A549 (cell line): ENCODE results near the gene ITSN1. TPM values are rescaled to one million over a fixed set of nuclear protein-coding genes. Genes with fewer than 3 reads are reported as not detected.

Source experiments
- ATAC-seq, 2 experiments: fragments of 200-7000 bp in 1 of 2; fragments of >200 bp in 1 of 2; cut with Nextera tagmentation in 1 of 2; cut with Tn5 transposase in 1 of 2; 3 replicates each; pipeline versions ENCODE4 v1.8.0 to v1.9.1; 2018 to 2020; ENCODE audit warnings: mild to moderate bottlenecking in 1 of 2, moderate library complexity in 1 of 2
- CTCF ChIA-PET: fragments of 300-600 bp; sonication (Branson Sonifier 250); formaldehyde crosslinking; extraction: SDS; loops from one replicate; lab custom pipeline; 2021; ENCODE audit warnings: antibody characterized with exemption, inconsistent platforms; lab: Yijun Ruan, JAX
- POLR2A ChIA-PET: fragments of 350-600 bp; formaldehyde crosslinking; extraction: SDS; loops from one replicate; lab custom pipeline; 2021; ENCODE audit warnings: antibody characterized with exemption, inconsistent platforms; lab: Yijun Ruan, JAX
- DNase-seq, 2 experiments: peaks; one replicate each; pipeline versions ENCODE4 v3.0.0 to v3.0.0-alpha.2; 2011 to 2016; ENCODE audit warnings: low read depth in 1 of 2, low spot score in 1 of 2
- FAIRE-seq: peaks from 2 replicates; lab custom pipeline; 2011; peaks lifted over from hg19 to GRCh38; lab: Jason Lieb, UNC
- H3K27ac ChIP-seq, 2 experiments: fragments of >200 bp; sonication (Bioruptor Twin); formaldehyde crosslinking; 3 replicates each; pipeline ENCODE4 v1.5.1; 2016 to 2017
- H3K4me1 ChIP-seq: fragments of >200 bp; sonication (Bioruptor Twin); formaldehyde crosslinking; 3 replicates; pipeline ENCODE4 v1.6.1; 2016
- H3K4me2 ChIP-seq: fragments of >200 bp; sonication (Bioruptor Twin); formaldehyde crosslinking; 3 replicates; pipeline ENCODE4 v1.6.1; 2016
- H3K4me3 ChIP-seq: fragments of >200 bp; sonication (Bioruptor Twin); formaldehyde crosslinking; 3 replicates; pipeline ENCODE4 v1.5.1; 2016
- H3K9me3 ChIP-seq: fragments of >200 bp; sonication (Bioruptor Twin); formaldehyde crosslinking; 3 replicates; pipeline ENCODE4 v1.6.1; 2016
- BHLHE40 ChIP-seq: IDR thresholded peaks from 2 replicates; pipeline ENCODE4 v1.6.1; 2012; ENCODE audit warnings: low read depth, low read length, inconsistent platforms
- CBX2 ChIP-seq: fragments of 200-600 bp; sonication (generic); IDR thresholded peaks from 2 replicates; pipeline ENCODE4 v1.6.1; 2016; ENCODE audit warnings: low read depth, mild to moderate bottlenecking, borderline replicate concordance
- CEBPB ChIP-seq, 2 experiments: fragments of >200 bp in 1 of 2; sonication (Bioruptor Twin) in 1 of 2; formaldehyde crosslinking in 1 of 2; IDR thresholded peaks; 2 replicates each; pipeline ENCODE4 v1.6.1; 2012 to 2016
- CHD2 ChIP-seq: fragments of 150-350 bp; IDR thresholded peaks from 2 replicates; pipeline ENCODE4 v1.6.1; 2014; ENCODE audit warnings: low read length; ENCODE audit not compliant: partially characterized antibody
- CHD4 ChIP-seq: fragments of 200-600 bp; sonication (generic); IDR thresholded peaks from 2 replicates; pipeline ENCODE4 v1.6.1; 2016; ENCODE audit warnings: antibody characterized with exemption, mild to moderate bottlenecking, borderline replicate concordance
- E2F6 ChIP-seq: IDR thresholded peaks from 2 replicates; pipeline ENCODE4 v1.6.1; 2012; ENCODE audit warnings: low read depth, borderline replicate concordance
- EHF ChIP-seq: fragments of 250-450 bp; sonication (Bioruptor Pico); IDR thresholded peaks from 2 replicates; pipeline ENCODE4 v1.5.0; 2020; ENCODE audit warnings: mild to moderate bottlenecking
- EP300 ChIP-seq, 2 experiments: fragments of >200 bp; sonication (Bioruptor Twin); formaldehyde crosslinking; IDR thresholded peaks; 2 replicates in 1 of 2; 3 replicates in 1 of 2; pipeline ENCODE4 v1.6.1; 2016 to 2017
- FOSL2 ChIP-seq, 2 experiments: fragments of 450-650 bp in 1 of 2; fragments of >200 bp in 1 of 2; sonication (Bioruptor Twin) in 1 of 2; formaldehyde crosslinking; IDR thresholded peaks; 2 replicates each; pipeline versions ENCODE4 v1.5.0 to v1.6.1; 2016 to 2020; ENCODE audit warnings: mild to moderate bottlenecking in 1 of 2, moderate library complexity in 1 of 2
- FOXS1 ChIP-seq: fragments of 250-450 bp; sonication (Bioruptor Pico); IDR thresholded peaks from 2 replicates; pipeline ENCODE4 v1.5.0; 2020; ENCODE audit warnings: mild to moderate bottlenecking, moderate library complexity
- GATA3 ChIP-seq: IDR thresholded peaks from 2 replicates; pipeline ENCODE4 v1.6.1; 2012; ENCODE audit warnings: borderline replicate concordance
- HDAC2 ChIP-seq: fragments of 200-600 bp; sonication (generic); IDR thresholded peaks from 2 replicates; pipeline ENCODE4 v1.6.1; 2016
- HEYL ChIP-seq: fragments of 250-450 bp; sonication (Bioruptor Pico); IDR thresholded peaks from 2 replicates; pipeline ENCODE4 v1.8.0; 2021; ENCODE audit warnings: mild to moderate bottlenecking, moderate library complexity
- HMGXB4 ChIP-seq: fragments of 250-450 bp; sonication (Bioruptor Pico); IDR thresholded peaks from 2 replicates; pipeline ENCODE4 v1.5.0; 2021; ENCODE audit warnings: mild to moderate bottlenecking, moderate library complexity, borderline replicate concordance
- HOXB13 ChIP-seq: fragments of 250-450 bp; sonication (Bioruptor Pico); IDR thresholded peaks from 2 replicates; pipeline ENCODE4 v1.5.0; 2020; ENCODE audit warnings: low read depth, mild to moderate bottlenecking, moderate library complexity
- JUN ChIP-seq, 2 experiments: fragments of >200 bp; sonication (Bioruptor Twin); formaldehyde crosslinking; IDR thresholded peaks; 2 replicates in 1 of 2; 3 replicates in 1 of 2; pipeline ENCODE4 v1.6.1; 2016 to 2017
- KDM5A ChIP-seq: fragments of 200-600 bp; sonication (generic); IDR thresholded peaks from 2 replicates; pipeline ENCODE4 v1.6.1; 2016; ENCODE audit warnings: antibody characterized with exemption, mild to moderate bottlenecking
- MAFK ChIP-seq: fragments of 450-650 bp; IDR thresholded peaks from 2 replicates; pipeline ENCODE4 v1.6.1; 2014; ENCODE audit not compliant: partially characterized antibody
- MAX ChIP-seq: IDR thresholded peaks from 2 replicates; pipeline ENCODE4 v1.6.1; 2012
- MAZ ChIP-seq: fragments of 150-350 bp; IDR thresholded peaks from 2 replicates; pipeline ENCODE4 v1.6.1; 2014; ENCODE audit warnings: antibody characterized with exemption, low read depth, low read length, borderline replicate concordance
- NPAS2 ChIP-seq: fragments of 250-450 bp; sonication (Bioruptor Pico); IDR thresholded peaks from 2 replicates; pipeline ENCODE4 v1.8.0; 2022; ENCODE audit warnings: mild to moderate bottlenecking, moderate library complexity, borderline replicate concordance
- NR3C1 ChIP-seq: fragments of >200 bp; sonication (Bioruptor Twin); formaldehyde crosslinking; IDR thresholded peaks from 3 replicates; pipeline ENCODE4 v1.6.1; 2017
- POLR2A ChIP-seq: IDR thresholded peaks from 2 replicates; pipeline ENCODE4 v1.6.1; 2012; ENCODE audit warnings: mild to moderate bottlenecking, low read length
- POLR2AphosphoS2 ChIP-seq: conservative IDR thresholded peaks from 2 replicates; pipeline ENCODE4 v1.6.1; 2012; ENCODE audit warnings: low read length, improper control_type of control experiment, inconsistent platforms
- RARB ChIP-seq: fragments of 250-450 bp; sonication (Bioruptor Pico); IDR thresholded peaks from 2 replicates; pipeline ENCODE4 v1.8.0; 2021; ENCODE audit warnings: mild to moderate bottlenecking, moderate library complexity
- RCOR1 ChIP-seq: fragments of 150-350 bp; IDR thresholded peaks from 2 replicates; pipeline ENCODE4 v1.6.1; 2014; ENCODE audit warnings: antibody characterized with exemption, low read length, low read depth
- RFX5 ChIP-seq: fragments of 450-650 bp; IDR thresholded peaks from 2 replicates; pipeline ENCODE4 v1.7.1; 2014; ENCODE audit warnings: antibody characterized with exemption, mild to moderate bottlenecking, moderate library complexity
- RNF2 ChIP-seq: fragments of 200-600 bp; sonication (generic); IDR thresholded peaks from 2 replicates; pipeline ENCODE4 v1.6.1; 2016; ENCODE audit warnings: low read depth, mild to moderate bottlenecking, antibody characterized with exemption, moderate library complexity, borderline replicate concordance
- TFCP2L1 ChIP-seq: fragments of 250-450 bp; sonication (Bioruptor Pico); IDR thresholded peaks from 2 replicates; pipeline ENCODE4 v1.5.0; 2021; ENCODE audit warnings: mild to moderate bottlenecking
- TP53 ChIP-seq: fragments of 250-450 bp; sonication (Bioruptor Pico); IDR thresholded peaks from 2 replicates; pipeline ENCODE4 v1.5.0; 2021; ENCODE audit warnings: mild to moderate bottlenecking, moderate library complexity
- ZFP36 ChIP-seq: fragments of 450-650 bp; IDR thresholded peaks from 2 replicates; pipeline ENCODE4 v1.6.1; 2014; ENCODE audit warnings: borderline replicate concordance; ENCODE audit not compliant: partially characterized antibody
- ZNF302 ChIP-seq: fragments of 250-450 bp; sonication (Bioruptor Pico); IDR thresholded peaks from 2 replicates; pipeline ENCODE4 v1.9.0; 2021; ENCODE audit warnings: inconsistent platforms, mild to moderate bottlenecking, moderate library complexity
- ZSCAN20 ChIP-seq: fragments of 250-450 bp; sonication (Bioruptor Pico); IDR thresholded peaks from 2 replicates; pipeline ENCODE4 v1.8.0; 2022; ENCODE audit warnings: mild to moderate bottlenecking, moderate library complexity
- WGBS: methylation state at CpG from one replicate; pipeline ENCODE4 v1.1.6; 2017; ENCODE audit errors: missing lambda C conversion rate; 5-methylcytosine and 5-hydroxymethylcytosine counted together
- polyA plus RNA-seq, 4 experiments: library from polyadenylated mRNA; depleted of rRNA in 3 of 4; stranded (reverse); fragments of >200 nt; fragmentation: RNase III in 1 of 4; extraction: RNeasy Plus Mini Kit Qiagen cat#74134 plus additional on column Dnase treatment in 1 of 4; gene quantifications; 2 replicates in 3 of 4; 3 replicates in 1 of 4; pipeline ENCODE4 v1.2.3, GENCODE V29; 2011 to 2017
- TF ChIP-seq, protein P1 (sequence below): fragments of 250-450 bp; sonication (Bioruptor Pico); IDR thresholded peaks from 2 replicates; pipeline ENCODE4 v1.5.0; 2020; ENCODE audit warnings: low read depth, mild to moderate bottlenecking, moderate library complexity
- TF ChIP-seq, protein P2 (sequence below): fragments of >200 bp; sonication (Bioruptor Twin); formaldehyde crosslinking; IDR thresholded peaks from 3 replicates; pipeline ENCODE4 v1.5.1; 2016

The ITSN1 gene
- polyA plus RNA-seq, 2 of the 4 experiments (the other 2 are of a cell fraction): 15.2 to 23.7 TPM

DNA sequence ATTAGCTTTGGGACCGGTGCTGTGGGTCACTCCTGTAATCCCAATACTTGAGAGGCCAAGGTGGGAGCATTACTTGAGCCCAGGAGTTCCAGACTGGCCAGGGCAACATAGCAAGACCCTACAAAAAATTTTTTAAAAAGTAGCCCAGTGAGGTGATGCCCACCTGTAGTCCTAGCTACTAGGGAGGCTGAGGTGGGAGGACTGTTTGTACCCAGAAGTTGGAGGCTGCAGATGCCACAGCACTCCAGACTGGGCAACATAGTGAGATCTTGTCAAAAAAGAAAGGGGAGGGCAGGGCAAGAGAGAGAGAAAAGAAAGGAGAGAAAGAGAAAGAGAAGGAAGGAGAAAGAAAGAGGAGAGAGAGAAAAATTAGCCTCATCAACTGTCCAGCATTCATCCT, 6.3 kb downstream of the ITSN1 start (continued):
- TF ChIP-seq, protein P1, sequence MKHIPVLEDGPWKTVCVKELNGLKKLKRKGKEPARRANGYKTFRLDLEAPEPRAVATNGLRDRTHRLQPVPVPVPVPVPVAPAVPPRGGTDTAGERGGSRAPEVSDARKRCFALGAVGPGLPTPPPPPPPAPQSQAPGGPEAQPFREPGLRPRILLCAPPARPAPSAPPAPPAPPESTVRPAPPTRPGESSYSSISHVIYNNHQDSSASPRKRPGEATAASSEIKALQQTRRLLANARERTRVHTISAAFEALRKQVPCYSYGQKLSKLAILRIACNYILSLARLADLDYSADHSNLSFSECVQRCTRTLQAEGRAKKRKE (CRISPR knock-in tag): no peak
- TF ChIP-seq HOXB13 (CRISPR knock-in tag): no peak
- no peak for TF ChIP-seq ZSCAN20 (CRISPR knock-in tag)
- TF ChIP-seq BHLHE40: no peak
- no peak for TF ChIP-seq KDM5A
- TF ChIP-seq MAZ: no peak
- no peak for TF ChIP-seq RFX5
- no peak for TF ChIP-seq POLR2AphosphoS2
- TF ChIP-seq, all 56 proteins: peak for 0

GRCh38 chr21:33650230-33650629, 7.9 kb downstream of the ITSN1 start:
- ChIA-PET CTCF (no interaction called here), POLR2A (no interaction called here)
- TF ChIP-seq ZSCAN20 (CRISPR knock-in tag): no peak
- no peak for TF ChIP-seq GATA3
- TF ChIP-seq HEYL (CRISPR knock-in tag): no peak
- no peak for TF ChIP-seq HDAC2
- no peak for TF ChIP-seq NR3C1
- TF ChIP-seq EHF (CRISPR knock-in tag): no peak
- no peak for TF ChIP-seq POLR2A
- no peak for TF ChIP-seq FOXS1
- no peak for TF ChIP-seq HOXB13 (CRISPR knock-in tag)
- TF ChIP-seq CBX2: no peak
- TF ChIP-seq JUN (IDR thresholded peaks at IDR 0.05): no peak
- no peak for TF ChIP-seq CEBPB (IDR thresholded peaks at IDR 0.05)
- TF ChIP-seq E2F6: no peak
- no peak for TF ChIP-seq ZNF302 (CRISPR knock-in tag)
- no peak for TF ChIP-seq MAFK
- no peak for TF ChIP-seq MAX
- TF ChIP-seq ZFP36: no peak
- TF ChIP-seq CHD2: no peak
- no peak for TF ChIP-seq TFCP2L1 (CRISPR knock-in tag)
- TF ChIP-seq RARB (CRISPR knock-in tag): no peak
- ATAC-seq (no peak), DNase-seq (no peak), FAIRE-seq (no peak)
- no peaks in the 10 kb centered on the region for H3K9me3 ChIP-seq
- peaks cover 16% of the 10 kb centered on the region for H3K4me1 ChIP-seq
- 82% methylated on average over 7 of the region's 7 CpGs for WGBS
- H3K4me3 ChIP-seq: no peak overlapping the region
- H3K4me2 ChIP-seq: no peak overlapping the region
- no peak overlapping the region for H3K27ac ChIP-seq

DNA sequence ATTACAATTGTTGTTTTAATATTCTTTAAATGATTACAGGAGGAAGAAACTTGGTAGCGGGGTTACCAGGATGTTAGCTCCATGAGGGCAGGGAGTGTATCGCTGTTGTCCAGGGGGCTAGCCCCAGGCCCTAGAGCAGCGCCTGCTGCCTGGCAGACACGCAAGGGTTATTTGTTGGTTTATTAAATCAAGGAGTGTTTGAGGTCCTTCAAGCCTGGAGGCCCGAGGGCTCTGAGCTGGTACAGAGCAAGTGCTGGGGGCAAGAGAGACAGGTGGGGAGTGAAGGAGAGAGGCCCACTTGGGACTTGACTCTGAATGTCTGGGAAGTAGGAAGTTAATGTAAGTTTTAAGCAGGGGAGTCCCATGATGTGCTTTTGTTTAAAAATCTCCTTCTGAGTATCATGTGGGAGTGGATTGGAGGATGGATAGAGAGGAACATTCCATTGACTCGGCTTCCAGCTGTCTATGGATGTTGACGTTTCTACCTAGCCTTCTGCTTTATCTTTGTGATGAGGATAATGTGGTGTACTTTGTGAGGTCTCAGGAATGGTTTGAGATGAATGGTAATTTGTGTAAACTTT, 8.7 kb downstream of the ITSN1 start:
- Histone ChIP-seq H3K27ac (no peak overlapping the region), H3K4me3 (no peak overlapping the region), H3K4me1 (peaks cover 18% of the 10 kb centered on the region), H3K9me3 (no peaks in the 10 kb centered on the region), H3K4me2 (no peak overlapping the region)
- CTCF ChIA-PET: no interaction called here
- DNase-seq (no peak), ATAC-seq (no peak), FAIRE-seq (no peak)
- POLR2A ChIA-PET: no interaction called here
- WGBS: 86% methylated on average over 7 of the region's 7 CpGs
- TF ChIP-seq NPAS2 (CRISPR knock-in tag) (no peak), HOXB13 (CRISPR knock-in tag) (no peak), EP300 (IDR thresholded peaks at IDR 0.05) (no peak), RNF2 (no peak), FOSL2 (IDR thresholded peaks at IDR 0.05) (no peak), FOSL2 (CRISPR knock-in tag; IDR thresholded peaks at IDR 0.05) (no peak), EHF (CRISPR knock-in tag) (no peak), TFCP2L1 (CRISPR knock-in tag) (no peak), HMGXB4 (CRISPR knock-in tag) (no peak), RCOR1 (no peak), TP53 (CRISPR knock-in tag) (no peak), CHD4 (no peak)
- TF ChIP-seq, protein P2, sequence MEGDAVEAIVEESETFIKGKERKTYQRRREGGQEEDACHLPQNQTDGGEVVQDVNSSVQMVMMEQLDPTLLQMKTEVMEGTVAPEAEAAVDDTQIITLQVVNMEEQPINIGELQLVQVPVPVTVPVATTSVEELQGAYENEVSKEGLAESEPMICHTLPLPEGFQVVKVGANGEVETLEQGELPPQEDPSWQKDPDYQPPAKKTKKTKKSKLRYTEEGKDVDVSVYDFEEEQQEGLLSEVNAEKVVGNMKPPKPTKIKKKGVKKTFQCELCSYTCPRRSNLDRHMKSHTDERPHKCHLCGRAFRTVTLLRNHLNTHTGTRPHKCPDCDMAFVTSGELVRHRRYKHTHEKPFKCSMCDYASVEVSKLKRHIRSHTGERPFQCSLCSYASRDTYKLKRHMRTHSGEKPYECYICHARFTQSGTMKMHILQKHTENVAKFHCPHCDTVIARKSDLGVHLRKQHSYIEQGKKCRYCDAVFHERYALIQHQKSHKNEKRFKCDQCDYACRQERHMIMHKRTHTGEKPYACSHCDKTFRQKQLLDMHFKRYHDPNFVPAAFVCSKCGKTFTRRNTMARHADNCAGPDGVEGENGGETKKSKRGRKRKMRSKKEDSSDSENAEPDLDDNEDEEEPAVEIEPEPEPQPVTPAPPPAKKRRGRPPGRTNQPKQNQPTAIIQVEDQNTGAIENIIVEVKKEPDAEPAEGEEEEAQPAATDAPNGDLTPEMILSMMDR: no peak
